HT1080 (cell line): ENCODE data around the gene SATB2. TPM values are rescaled to one million over a fixed set of nuclear protein-coding genes. Genes with fewer than 3 reads are reported as not detected.

Experiments used
- DNase-seq: peaks from one replicate; pipeline ENCODE4 v3.0.0-alpha.2; 2015; ENCODE audit warnings: low read depth
- total RNA-seq: library from RNA; depleted of rRNA; stranded (reverse); fragments of >200 nt; shearing (Covaris generic); gene quantifications from 2 replicates; pipeline ENCODE4 v1.2.3, GENCODE V29; 2014

The SATB2 gene
- total RNA-seq, 1 experiment from 2014 or later = 14.5 TPM

- DNase-seq = no peak
Measured at GRCh38 chr2:199261936-199262335, 195.8 kb downstream of the SATB2 start.

- DNase-seq = peak; percentile 20
Measured at GRCh38 chr2:199261239-199261638, 196.5 kb downstream of the SATB2 start.

- DNase-seq = no peak
Measured at GRCh38 chr2:199259671-199260070, 198.1 kb downstream of the SATB2 start.

- DNase-seq = peak; percentile 5
Measured at GRCh38 chr2:199258291-199258690, 199.4 kb downstream of the SATB2 start.

GRCh38 chr2:199257261-199258224 is 200.2 kb downstream of the SATB2 start:
- no peak for DNase-seq

GRCh38 chr2:199230091-199230490 is 227.6 kb downstream of the SATB2 start:
- peak; percentile 76 for DNase-seq

- peak; percentile 99 for DNase-seq
Measured at GRCh38 chr2:199228887-199229819, 228.6 kb downstream of the SATB2 start.

- peak; percentile 89 for DNase-seq
Measured at GRCh38 chr2:199223791-199224190, 233.9 kb downstream of the SATB2 start.

GRCh38 chr2:199220920-199221319 is 236.8 kb downstream of the SATB2 start:
- no peak for DNase-seq

- DNase-seq = no peak
Measured at GRCh38 chr2:199219551-199219950, 238.2 kb downstream of the SATB2 start.
